Fibroblast of the aortic adventitia (primary cell): ENCODE results near the gene MAMLD1. TPM values are rescaled to one million over a fixed set of nuclear protein-coding genes. Genes with fewer than 3 reads are reported as not detected.
A peak's percentile ranks its signal among the peaks of the same experiment; 100 is the strongest.

ENCODE experiments used
- DNase-seq: peaks from one replicate; pipeline ENCODE4 v3.0.0-alpha.2; 2010; ENCODE audit warnings: low read depth
- H3K4me3 ChIP-seq: 2 replicates; pipeline ENCODE4 v1.5.1; 2011; ENCODE audit warnings: low read depth, mild to moderate bottlenecking, control low read depth, low read length, moderate library complexity
- CTCF ChIP-seq: IDR thresholded peaks from 2 replicates; pipeline ENCODE4 v1.5.1; 2011; ENCODE audit warnings: mild to moderate bottlenecking, low read length, control low read depth, inconsistent platforms; ENCODE audit not compliant: insufficient read depth
- total RNA-seq: library from RNA; depleted of rRNA; stranded (reverse); fragments of >200 nt; gene quantifications from 2 replicates; pipeline ENCODE4 v1.2.3, GENCODE V29; 2012; ENCODE audit warnings: low replicate concordance

Gene MAMLD1
- total RNA-seq, 1 donor: 1.9 TPM

- H3K4me3 ChIP-seq: no peak overlapping the region
- peak; percentile 30 for DNase-seq
- TF ChIP-seq CTCF: no peak
Measured at GRCh38 chrX:150352581-150352980, 10.5 kb upstream of the MAMLD1 start.

- H3K4me3 ChIP-seq: no peak overlapping the region
- no peak for TF ChIP-seq CTCF
- DNase-seq: no peak
Measured at GRCh38 chrX:150355913-150356312, 7.2 kb upstream of the MAMLD1 start.

GRCh38 chrX:150357790-150358189, 5.3 kb upstream of the MAMLD1 start:
- DNase-seq: no peak
- H3K4me3 ChIP-seq: no peak overlapping the region
- no peak for TF ChIP-seq CTCF

- no peak overlapping the region for H3K4me3 ChIP-seq
- TF ChIP-seq CTCF: no peak
Measured at GRCh38 chrX:150358651-150359050, 4.5 kb upstream of the MAMLD1 start.

GRCh38 chrX:150360331-150360730, 2.8 kb upstream of the MAMLD1 start:
- DNase-seq: no peak
- no peak overlapping the region for H3K4me3 ChIP-seq
- TF ChIP-seq CTCF: no peak

More at GRCh38 chrX:150358651-150359050, 4.5 kb upstream of the MAMLD1 start:
- DNase-seq: no peak

- TF ChIP-seq CTCF: no peak
- peak overlapping the region; percentile 70 for H3K4me3 ChIP-seq
- no peak for DNase-seq
Measured at GRCh38 chrX:150361070-150361776, 1.9 kb upstream of the MAMLD1 start.
